ENCODE data around the gene CLCA2.

DNA sequence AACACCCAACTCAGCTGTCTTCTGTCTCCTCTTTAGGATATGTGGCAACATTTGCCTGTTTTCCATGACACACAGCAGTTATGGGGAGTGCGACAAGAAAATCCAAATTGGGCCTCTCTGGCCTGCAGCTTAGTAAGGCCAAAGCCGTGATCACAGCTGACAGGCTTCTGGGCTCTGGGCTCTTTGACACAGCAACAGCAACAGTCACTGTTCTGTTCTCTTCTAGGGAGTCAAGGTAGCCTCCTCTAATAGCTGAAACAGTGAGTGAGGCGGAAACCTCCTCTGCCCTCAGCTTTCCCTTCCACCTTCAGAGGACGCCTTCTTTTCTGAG lies 63.8 kb downstream of the CLCA2 start:
- TF ChIP-seq, protein P1, sequence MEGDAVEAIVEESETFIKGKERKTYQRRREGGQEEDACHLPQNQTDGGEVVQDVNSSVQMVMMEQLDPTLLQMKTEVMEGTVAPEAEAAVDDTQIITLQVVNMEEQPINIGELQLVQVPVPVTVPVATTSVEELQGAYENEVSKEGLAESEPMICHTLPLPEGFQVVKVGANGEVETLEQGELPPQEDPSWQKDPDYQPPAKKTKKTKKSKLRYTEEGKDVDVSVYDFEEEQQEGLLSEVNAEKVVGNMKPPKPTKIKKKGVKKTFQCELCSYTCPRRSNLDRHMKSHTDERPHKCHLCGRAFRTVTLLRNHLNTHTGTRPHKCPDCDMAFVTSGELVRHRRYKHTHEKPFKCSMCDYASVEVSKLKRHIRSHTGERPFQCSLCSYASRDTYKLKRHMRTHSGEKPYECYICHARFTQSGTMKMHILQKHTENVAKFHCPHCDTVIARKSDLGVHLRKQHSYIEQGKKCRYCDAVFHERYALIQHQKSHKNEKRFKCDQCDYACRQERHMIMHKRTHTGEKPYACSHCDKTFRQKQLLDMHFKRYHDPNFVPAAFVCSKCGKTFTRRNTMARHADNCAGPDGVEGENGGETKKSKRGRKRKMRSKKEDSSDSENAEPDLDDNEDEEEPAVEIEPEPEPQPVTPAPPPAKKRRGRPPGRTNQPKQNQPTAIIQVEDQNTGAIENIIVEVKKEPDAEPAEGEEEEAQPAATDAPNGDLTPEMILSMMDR (IDR thresholded peaks at IDR 0.05; ENCODE audit: low read depth, low read length), result no peak
- no peak for TF ChIP-seq EZH2phosphoT487 (IDR thresholded peaks at IDR 0.05; ENCODE audit: low read depth)
